HEK293 (cell line): ENCODE data around the gene TVP23C.
A peak's percentile ranks its signal among the peaks of the same experiment; 100 is the strongest.
"Not testable (repeated sequence)": the region's sequence is repeated elsewhere in the genome, so short reads cannot be mapped to it uniquely, and the experiment has no call there.

ENCODE experiments used
- CTCF ChIA-PET: fragments of 350-600 bp; formaldehyde crosslinking; extraction: SDS; loops from one replicate; lab custom pipeline; 2021; ENCODE audit warnings: antibody characterized with exemption; lab: Yijun Ruan, JAX
- POLR2A ChIA-PET: fragments of 300-600 bp; formaldehyde crosslinking; extraction: SDS; loops from one replicate; lab custom pipeline; 2020; ENCODE audit warnings: antibody characterized with exemption, inconsistent platforms; lab: Yijun Ruan, JAX
- H3K27ac ChIP-seq: fragments of 200-500 bp; sonication (Bioruptor generic); 2 replicates; pipeline ENCODE4 v1.5.1; 2014; ENCODE audit warnings: low read depth, low read length, control low read depth, inconsistent platforms; ENCODE audit errors: extremely low read depth
- H3K36me3 ChIP-seq, 2 experiments: fragments of 200-500 bp in 1 of 2; sonication (Bioruptor generic) in 1 of 2; 1 replicate in 1 of 2; 2 replicates in 1 of 2; pipeline ENCODE4 v1.5.1; 2014 to 2017; ENCODE audit warnings: inconsistent platforms in 2 of 2, low read length in 2 of 2; ENCODE audit not compliant: control insufficient read depth in 2 of 2, insufficient read depth in 1 of 2
- H3K4me1 ChIP-seq: fragments of 200-500 bp; sonication (Bioruptor generic); 2 replicates; pipeline ENCODE4 v1.5.1; 2014; ENCODE audit warnings: mild to moderate bottlenecking, low read length, inconsistent platforms; ENCODE audit not compliant: control insufficient read depth, insufficient read depth
- H3K4me3 ChIP-seq: 2 replicates; pipeline ENCODE4 v1.5.1; 2011; ENCODE audit warnings: low read depth, mild to moderate bottlenecking, control low read depth, low read length, moderate library complexity
- H3K9me3 ChIP-seq: fragments of 200-500 bp; sonication (Bioruptor generic); 2 replicates; pipeline ENCODE4 v1.5.1; 2014; ENCODE audit warnings: low read depth, low read length, inconsistent platforms; ENCODE audit not compliant: control insufficient read depth, insufficient read depth
- ZNF654 ChIP-seq: fragments of 450-650 bp; formaldehyde crosslinking; IDR thresholded peaks from 2 replicates; pipeline ENCODE4 v1.5.1; 2016; ENCODE audit warnings: low read depth, missing biosample characterization, missing genetic modification characterization

The TVP23C gene

DNA sequence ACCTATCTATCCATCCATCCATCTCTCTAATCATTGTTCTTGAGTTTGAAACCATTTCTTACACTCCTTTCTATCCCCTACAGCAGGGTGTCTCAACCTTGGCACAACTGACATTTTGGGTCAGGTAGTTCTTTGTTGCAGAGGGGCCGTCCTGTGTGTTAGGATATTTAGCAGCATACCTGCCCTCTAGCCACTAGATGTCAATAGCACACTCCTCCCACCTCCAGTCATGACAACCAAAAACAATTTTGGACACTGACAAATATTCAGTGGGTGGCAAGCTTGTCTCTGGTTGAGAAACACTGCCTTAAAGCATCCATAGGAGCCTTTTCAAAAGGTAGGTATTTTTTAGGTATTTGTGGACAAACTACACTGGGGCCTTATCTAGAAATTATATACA, 10.4 kb downstream of the TVP23C start:
- H3K27ac ChIP-seq, POLR2A ChIA-PET, H3K9me3 ChIP-seq, CTCF ChIA-PET, H3K36me3 ChIP-seq, H3K4me3 ChIP-seq, H3K4me1 ChIP-seq: not testable (repeated sequence)

DNA sequence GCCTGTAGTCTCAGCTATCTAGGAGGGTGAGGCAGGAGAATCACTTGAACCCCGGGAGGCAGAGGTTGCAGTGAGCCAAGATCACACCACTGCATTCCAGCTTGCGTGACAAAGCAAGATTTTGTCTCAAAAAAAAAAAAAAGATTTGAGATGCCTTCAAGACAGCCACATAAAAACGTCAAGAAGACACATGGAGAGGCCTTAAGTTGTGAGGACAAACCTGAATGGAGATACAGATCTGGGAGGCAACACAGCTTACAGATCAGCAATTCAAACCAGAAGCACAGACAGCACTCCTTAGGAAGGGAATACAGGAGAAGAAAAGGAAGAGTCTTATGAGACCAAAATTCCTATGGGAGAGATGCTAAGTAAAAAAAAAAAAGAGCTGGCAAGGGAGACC, 13.7 kb downstream of the TVP23C start:
- H3K9me3 ChIP-seq, H3K27ac ChIP-seq, H3K4me3 ChIP-seq, H3K4me1 ChIP-seq, CTCF ChIA-PET: not testable (repeated sequence)
- H3K36me3 ChIP-seq: peaks cover 0 to 24% of the 10 kb centered on the region in 2 experiments; a peak in 1 of 3 replicates
- POLR2A ChIA-PET: interaction anchor here (0.6 kb wide), 1 partner anchor 171 kb away, joined by 6 read pairs; no protein-coding TSS in a partner anchor

DNA sequence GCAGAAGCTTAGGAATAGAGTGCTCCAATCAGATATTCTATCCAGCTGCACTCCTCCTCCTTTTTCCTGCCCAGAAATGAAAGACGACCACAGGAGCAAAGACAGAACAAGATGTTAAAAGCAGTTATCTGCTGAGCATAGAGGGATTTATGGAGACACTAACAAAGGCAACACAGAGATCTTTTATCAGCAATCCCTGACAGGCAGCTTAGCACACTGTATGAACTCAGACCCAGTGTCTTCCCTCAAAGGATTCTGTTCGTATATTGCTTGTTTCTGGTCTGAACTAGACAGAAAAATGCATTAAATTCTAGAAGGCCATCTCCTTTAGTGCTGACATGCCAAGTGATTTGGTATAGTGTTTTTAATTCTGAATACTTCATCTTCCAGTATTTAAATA, 16.7 kb downstream of the TVP23C start:
- not testable (repeated sequence) for H3K27ac ChIP-seq

DNA sequence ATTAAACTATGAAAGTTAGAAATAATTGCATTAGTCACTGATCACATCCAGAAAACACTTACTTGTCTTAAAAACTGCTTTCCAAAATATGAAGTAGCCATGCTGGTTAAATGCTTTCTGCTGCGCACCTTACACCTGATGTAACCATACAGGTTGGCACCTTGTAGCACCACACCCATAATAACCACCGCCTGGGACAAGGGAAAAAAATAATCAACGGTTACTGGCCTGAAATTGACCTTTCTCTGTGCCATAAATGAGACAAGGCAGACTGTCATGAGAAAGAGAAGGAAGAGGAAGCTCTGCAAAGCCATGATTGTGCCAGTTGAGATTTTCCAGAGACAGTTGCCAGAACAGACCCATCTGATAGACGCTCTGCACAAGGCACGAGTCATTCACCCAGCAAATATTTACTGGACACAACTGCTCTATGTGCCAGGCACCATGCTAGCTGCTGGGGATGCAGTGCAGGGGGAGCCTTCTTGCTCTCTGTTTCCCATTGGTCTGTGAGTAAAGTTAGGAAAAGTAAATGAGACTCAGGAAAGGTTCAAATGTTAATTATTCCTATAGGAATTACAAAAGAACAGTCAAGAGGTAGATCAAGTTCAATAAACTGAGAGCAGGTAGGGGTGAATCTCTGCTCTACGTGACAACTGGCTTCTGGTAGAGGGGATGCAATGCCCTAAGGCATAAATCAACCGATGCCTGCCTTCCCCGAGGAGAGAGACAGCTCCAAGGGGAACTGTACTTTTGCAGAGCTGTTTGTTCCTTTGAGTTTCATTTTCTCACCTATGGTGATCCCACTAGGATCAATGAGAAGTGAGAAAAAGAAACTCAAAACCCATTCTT, 22.7 kb downstream of the TVP23C start:
- H3K4me1 ChIP-seq, CTCF ChIA-PET, H3K27ac ChIP-seq, H3K4me3 ChIP-seq, H3K9me3 ChIP-seq, POLR2A ChIA-PET: not testable (repeated sequence)
- peaks cover 11 to 33% of the 10 kb centered on the region in 2 experiments for H3K36me3 ChIP-seq

More for the DNA sequence above, 16.7 kb downstream of the TVP23C start:
- H3K36me3 ChIP-seq: peaks cover 0 to 38% of the 10 kb centered on the region in 2 experiments; a peak in 1 of 3 replicates
- H3K4me1 ChIP-seq, H3K4me3 ChIP-seq, POLR2A ChIA-PET, CTCF ChIA-PET, H3K9me3 ChIP-seq: not testable (repeated sequence)

DNA sequence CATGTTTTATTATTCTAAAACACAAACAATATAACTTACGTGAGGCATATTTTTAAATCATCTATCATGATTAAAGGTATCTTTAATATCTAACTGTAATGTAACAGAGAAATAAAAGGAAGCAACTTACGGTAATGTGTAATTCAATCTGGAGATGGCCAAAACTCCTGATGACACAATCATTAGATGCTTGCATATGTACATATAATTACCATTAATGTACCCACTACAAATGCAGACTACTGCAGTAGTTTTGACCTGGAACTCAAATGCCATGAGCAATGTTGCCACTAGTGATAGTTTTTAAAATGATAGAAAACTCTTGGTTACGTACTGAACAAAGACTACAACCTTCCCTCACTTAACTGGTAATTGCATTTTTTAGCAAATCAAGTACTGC, 30.2 kb downstream of the TVP23C start:
- H3K27ac ChIP-seq, CTCF ChIA-PET, H3K9me3 ChIP-seq, H3K4me1 ChIP-seq, POLR2A ChIA-PET, H3K4me3 ChIP-seq: not testable (repeated sequence)
- H3K36me3 ChIP-seq: peaks cover 0 to 14% of the 10 kb centered on the region in 2 experiments; a peak in 2 of 3 replicates

DNA sequence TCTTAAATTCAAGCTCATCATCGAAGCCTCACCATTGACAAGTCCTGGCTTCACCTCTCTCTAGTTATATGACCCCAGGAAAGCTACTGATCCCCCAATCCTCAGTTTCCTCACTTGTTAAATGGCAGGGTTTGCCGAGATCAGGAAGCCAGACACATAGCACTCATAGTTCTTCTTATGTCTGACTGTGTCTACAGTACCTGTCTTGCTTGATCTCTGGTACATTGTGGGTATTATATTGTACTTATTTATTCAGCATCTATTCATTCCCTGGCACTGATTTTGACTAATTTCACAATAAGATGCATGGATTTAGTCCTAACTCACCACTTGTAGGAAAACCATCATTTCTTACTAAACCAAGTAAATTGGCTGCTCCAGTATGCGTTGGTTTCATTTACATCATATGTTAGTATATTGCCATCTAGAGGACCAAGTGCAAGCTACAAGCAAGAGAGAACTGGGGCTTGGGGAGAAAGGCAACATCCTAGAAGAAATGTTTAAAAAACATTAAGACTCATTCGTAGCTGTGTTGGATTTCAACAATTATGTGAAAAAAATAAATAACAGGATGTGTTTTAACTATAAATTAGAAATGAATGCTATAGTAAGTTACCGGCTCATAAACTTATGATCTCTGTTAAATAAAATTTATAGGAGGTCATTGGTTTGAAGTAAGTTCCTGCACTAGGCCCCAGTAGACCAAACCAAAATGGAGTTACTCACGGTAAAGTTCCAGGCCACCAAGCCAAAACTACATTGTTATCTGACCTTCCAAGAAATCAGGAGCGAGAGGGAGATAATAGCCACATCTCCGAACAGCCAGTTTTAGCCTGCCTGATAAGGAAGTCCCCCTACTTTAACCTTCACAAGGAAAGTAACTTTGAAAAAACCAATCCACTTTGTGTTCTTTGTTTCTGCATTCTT, 36.7 kb downstream of the TVP23C start:
- H3K27ac ChIP-seq, POLR2A ChIA-PET, H3K4me1 ChIP-seq, H3K4me3 ChIP-seq, H3K36me3 ChIP-seq, H3K9me3 ChIP-seq: not testable (repeated sequence)
- CTCF ChIA-PET: interaction anchor here (0.6 to 1.2 kb wide), 5 partner anchors 125 to 336 kb away, joined by 3 to 4 read pairs (median 4); no protein-coding TSS in a partner anchor
- peak; percentile 34 for TF ChIP-seq ZNF654 (tag by site-specific recombination)

DNA sequence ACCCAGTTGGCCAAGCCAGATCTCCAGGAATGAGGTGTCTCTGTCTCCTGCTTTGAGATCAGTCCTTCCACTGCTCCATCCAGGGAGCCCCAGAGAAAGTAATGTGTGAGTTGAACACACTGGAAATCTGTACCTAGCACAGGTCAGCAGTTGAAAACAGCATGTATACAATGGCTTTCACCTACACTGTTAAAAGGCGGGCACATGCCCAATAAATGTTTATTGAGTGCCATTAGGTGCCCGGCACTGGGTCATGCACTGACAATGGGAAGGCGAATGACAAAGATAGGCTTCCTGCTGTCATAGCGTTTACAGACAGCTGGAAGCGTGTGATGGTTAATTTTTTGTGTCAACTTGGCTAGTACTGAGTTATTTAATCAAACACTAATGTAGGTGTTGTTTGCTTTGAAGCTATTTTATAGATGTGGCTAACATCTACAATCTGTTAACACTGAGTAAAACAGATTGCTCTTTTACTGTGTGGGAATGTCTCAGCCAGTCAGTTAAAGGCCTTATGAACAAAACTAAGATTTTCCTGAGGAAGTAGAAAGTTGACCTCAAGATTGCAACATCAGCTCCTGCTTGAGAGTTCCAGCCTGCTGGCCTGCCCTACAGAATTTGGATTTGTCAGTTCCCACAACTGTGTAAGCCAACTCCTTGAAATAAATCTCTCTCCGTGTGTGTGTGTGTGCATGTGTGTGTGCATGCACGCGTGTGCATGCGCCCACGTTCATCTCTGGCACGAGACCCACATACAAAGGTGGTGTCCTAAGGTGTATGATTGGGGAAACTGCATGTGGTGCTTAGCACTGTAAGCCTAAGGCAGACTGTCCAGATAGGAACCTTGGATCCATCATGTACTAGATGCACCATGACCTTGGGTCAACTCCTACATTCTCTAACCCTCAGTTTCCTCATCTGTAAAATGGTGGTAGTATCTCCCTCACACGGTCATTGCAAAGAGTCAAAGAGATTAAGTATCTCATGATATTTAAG, 38.0 kb downstream of the TVP23C start:
- H3K4me3 ChIP-seq, H3K36me3 ChIP-seq, POLR2A ChIA-PET, H3K27ac ChIP-seq, H3K4me1 ChIP-seq, H3K9me3 ChIP-seq: not testable (repeated sequence)
- CTCF ChIA-PET: interaction anchor here (1.0 to 1.2 kb wide), 3 partner anchors 277 to 335 kb away, joined by 4 read pairs; no protein-coding TSS in a partner anchor
